Measurements from ENCODE around the gene CD99.

CD99 gene

DNA sequence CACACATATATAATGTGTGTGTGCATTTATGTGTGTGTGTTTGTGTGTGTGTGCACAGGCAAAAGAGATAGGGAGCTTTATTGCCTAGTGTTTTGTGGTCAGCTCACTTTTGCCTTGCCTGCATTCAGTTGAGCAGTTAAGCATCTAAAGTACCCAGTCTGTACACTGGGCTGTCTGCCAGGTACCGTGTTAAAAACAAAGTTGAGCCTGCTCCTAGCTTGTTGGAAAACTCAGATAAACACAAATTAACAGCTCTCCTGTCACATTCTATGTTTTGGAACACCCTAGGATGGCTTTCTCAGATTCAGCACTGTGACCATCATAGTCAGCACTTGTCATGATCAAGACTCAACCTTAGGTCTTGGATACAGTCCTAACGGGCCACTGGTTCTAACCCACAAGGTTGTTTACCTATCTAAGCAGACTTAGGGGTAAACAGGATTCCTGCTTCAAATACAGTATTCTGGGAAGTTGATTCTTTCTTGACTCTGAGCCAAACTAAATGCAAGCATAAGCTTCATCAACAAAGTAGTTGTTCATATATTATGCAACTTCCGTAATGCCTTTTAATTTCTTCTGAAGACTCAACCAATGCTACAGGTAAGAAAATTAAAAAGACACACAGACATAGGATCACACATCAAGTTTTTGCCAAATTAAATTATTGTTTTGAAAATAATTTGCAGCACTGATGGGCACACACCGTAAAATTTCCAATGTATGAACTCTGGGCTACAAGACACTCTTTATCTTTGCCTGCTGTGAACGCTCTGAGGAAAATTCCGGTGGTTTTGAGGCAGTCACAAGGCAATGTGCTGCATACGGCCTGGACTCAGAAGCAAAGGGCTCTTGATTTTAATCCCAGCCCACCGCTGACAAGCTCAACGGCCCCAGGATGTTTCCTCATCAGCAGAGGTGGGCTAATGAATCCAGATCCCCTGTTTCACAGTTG is 11.3 kb upstream of the CD99 start:
- H3K4me3 ChIP-seq (ENCODE audit: control insufficient read depth, low read depth, low read length), result no peak overlapping the region
- DNase-seq (ENCODE audit: low read depth), result no peak
- TF ChIP-seq, protein P1, sequence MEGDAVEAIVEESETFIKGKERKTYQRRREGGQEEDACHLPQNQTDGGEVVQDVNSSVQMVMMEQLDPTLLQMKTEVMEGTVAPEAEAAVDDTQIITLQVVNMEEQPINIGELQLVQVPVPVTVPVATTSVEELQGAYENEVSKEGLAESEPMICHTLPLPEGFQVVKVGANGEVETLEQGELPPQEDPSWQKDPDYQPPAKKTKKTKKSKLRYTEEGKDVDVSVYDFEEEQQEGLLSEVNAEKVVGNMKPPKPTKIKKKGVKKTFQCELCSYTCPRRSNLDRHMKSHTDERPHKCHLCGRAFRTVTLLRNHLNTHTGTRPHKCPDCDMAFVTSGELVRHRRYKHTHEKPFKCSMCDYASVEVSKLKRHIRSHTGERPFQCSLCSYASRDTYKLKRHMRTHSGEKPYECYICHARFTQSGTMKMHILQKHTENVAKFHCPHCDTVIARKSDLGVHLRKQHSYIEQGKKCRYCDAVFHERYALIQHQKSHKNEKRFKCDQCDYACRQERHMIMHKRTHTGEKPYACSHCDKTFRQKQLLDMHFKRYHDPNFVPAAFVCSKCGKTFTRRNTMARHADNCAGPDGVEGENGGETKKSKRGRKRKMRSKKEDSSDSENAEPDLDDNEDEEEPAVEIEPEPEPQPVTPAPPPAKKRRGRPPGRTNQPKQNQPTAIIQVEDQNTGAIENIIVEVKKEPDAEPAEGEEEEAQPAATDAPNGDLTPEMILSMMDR (IDR thresholded peaks at IDR 0.05; ENCODE audit: control insufficient read depth, insufficient read depth, low read depth, low read length, missing control alignments), result no peak

DNA sequence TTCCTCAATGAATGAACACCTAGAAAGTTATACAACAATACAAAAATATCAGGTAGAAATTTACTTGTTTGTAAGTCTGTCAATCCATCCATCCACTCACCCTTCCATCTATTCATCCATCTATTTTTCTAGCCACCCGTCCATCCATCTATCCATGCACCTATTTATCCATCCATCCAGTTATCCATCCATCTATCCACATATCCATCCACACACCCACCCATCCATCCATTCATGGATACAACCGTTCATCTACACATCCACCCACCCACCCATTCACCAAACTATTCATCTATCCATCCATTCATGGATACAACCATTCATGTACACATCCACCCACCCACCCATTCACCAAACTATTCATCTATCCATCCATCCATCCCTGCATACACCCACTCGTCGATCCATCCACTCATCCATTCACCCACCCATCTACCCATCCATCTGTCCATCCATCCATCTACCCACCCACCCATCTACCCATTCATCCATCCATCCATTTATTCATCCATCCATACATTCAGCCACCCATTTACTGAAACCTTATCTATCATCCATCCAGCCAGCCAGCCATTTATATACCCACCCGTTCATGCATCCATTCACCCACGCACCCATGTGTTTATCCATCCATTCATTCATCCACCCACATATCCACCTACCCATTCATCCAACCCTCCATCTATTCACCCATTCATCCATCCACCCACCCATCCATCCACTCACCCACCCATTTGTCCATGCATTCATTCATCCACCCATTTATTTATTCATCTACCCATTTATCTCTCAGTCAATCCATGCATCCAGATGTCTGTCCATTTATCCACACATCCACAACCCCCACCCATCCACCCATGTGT is 10.4 kb upstream of the CD99 start:
- TF ChIP-seq, protein P1 (IDR thresholded peaks at IDR 0.05; ENCODE audit: control insufficient read depth, insufficient read depth, low read depth, low read length, missing control alignments), result no peak
- no peak for DNase-seq (ENCODE audit: low read depth)
- no peak overlapping the region for H3K4me3 ChIP-seq (ENCODE audit: control insufficient read depth, low read depth, low read length)

DNA sequence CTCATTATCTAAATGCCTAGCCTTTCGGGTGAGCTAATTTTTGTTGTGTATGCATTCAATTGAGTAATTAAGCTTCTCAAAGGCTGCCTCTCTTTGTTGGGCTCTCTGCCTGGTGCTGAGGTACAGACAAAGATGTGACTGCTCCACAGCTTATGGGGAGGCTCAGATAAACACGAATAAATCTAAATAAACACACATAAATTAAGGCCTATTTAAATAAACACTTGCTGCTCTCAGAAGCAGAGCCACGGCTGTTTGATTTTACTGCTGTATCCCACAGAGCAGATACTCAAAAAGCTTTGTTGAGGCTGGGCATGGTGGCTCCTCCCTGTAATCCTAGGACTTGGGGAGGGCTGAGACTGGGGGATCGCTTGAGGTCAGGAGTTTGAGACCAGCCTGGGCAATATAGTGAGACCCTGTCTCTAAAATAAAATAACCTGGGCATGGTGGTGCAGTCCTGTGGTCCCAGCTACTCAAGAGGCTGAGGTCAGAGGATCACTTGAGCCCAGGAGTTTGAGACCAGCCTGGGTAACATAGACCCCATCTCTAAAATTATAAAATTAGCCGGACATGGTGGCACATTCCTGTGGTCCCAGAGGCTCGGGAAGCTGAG is 8.4 kb upstream of the CD99 start:
- TF ChIP-seq, protein P1 (IDR thresholded peaks at IDR 0.05; ENCODE audit: control insufficient read depth, insufficient read depth, low read depth, low read length, missing control alignments), result no peak
- H3K4me3 ChIP-seq (ENCODE audit: control insufficient read depth, low read depth, low read length), result no peak overlapping the region
- DNase-seq (ENCODE audit: low read depth), result no peak

DNA sequence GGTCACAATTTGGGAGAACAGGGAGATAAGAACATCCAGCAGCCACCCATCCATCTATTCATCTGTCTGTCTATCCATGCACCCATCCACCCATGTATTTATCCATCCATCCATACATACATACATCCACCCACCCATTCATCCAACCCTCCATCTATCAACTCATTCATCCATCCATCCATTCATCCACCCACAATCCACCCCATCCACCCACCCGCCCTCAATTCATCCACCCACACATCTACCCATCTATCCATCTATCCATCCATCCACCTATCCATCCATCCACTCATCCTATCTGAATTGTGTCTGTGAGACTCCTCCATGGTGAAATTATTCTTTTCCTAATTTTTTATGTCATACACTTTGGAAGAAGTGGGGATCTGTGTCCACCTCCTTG is 6.8 kb upstream of the CD99 start:
- H3K4me3 ChIP-seq (ENCODE audit: control insufficient read depth, low read depth, low read length), result no peak overlapping the region
- DNase-seq (ENCODE audit: low read depth), result no peak
- TF ChIP-seq, protein P1 (IDR thresholded peaks at IDR 0.05; ENCODE audit: control insufficient read depth, insufficient read depth, low read depth, low read length, missing control alignments), result no peak

DNA sequence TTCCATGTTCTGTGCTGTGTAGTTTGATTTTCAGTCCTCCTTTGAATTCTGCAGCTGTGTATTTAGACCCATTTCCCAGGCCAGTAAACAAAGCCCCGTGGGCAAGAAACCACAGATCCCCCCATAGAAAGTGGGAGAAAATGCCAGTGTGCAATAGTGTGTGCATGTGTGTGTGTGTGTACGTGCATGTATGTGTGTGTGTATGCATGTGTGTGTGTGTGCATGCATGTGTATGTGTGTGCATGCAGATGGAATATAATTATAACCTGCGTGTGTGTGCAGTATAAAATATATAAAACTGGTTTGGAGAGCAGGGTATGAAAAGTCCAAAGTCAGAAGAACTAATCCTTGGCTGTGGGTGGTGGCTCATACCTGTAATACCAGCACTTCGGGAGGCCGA is 5.2 kb upstream of the CD99 start:
- TF ChIP-seq, protein P1 (IDR thresholded peaks at IDR 0.05; ENCODE audit: control insufficient read depth, insufficient read depth, low read depth, low read length, missing control alignments), result no peak
- H3K4me3 ChIP-seq (ENCODE audit: control insufficient read depth, low read depth, low read length), result no peak overlapping the region
- DNase-seq (ENCODE audit: low read depth), result no peak
